ENCODE results near the gene RNH1. TPM values are rescaled to one million over a fixed set of nuclear protein-coding genes. Genes with fewer than 3 reads are reported as not detected.

Gene RNH1
- total RNA-seq, 1 experiment from 2014 or later = 77.4 TPM

DNA sequence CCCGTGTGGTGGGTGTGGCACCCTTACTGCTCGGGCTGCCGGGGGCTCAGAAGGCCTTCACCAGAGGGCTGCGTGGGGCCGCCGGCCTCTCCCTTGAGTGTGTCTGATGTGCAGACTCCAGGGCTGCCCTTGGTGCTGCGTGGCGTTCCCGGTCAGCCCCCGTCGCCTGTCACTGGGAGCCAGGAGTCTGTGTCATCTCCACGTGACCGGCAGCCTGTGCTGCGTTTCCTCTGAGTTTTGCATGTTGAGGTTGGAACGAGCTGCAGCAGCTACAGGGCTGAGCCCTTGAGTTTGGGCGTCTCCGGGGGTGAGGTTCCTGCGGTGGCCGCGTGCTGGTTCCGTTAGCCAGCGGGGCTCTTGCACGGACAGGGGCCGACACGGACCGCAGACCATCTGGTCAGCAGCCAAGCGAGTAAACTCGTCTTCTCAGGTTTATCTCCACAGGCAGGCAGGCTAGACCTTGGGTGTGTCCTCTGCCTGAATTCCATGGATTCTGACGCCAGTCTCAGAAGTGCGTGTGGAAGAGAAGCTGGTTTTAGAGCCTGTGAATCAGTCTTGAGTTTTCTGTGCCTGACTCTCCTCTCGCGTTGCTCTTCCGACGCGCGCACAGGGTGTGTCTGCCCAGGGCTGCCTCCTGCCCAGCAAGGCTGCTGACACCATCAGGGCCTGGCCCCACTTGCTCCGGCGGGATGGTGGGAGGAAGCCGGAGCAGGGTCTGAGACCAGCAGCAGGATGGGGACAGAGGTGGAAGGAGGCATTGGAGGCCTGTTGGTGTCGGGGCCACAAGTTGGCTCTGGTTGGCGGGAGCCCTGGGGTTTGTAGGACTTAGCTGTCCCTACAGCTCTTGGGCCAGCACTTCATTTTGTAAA is 46.5 kb downstream of the RNH1 start:
- peak; percentile 90 for DNase-seq (ENCODE audit: extremely low read depth, low read depth)

DNA sequence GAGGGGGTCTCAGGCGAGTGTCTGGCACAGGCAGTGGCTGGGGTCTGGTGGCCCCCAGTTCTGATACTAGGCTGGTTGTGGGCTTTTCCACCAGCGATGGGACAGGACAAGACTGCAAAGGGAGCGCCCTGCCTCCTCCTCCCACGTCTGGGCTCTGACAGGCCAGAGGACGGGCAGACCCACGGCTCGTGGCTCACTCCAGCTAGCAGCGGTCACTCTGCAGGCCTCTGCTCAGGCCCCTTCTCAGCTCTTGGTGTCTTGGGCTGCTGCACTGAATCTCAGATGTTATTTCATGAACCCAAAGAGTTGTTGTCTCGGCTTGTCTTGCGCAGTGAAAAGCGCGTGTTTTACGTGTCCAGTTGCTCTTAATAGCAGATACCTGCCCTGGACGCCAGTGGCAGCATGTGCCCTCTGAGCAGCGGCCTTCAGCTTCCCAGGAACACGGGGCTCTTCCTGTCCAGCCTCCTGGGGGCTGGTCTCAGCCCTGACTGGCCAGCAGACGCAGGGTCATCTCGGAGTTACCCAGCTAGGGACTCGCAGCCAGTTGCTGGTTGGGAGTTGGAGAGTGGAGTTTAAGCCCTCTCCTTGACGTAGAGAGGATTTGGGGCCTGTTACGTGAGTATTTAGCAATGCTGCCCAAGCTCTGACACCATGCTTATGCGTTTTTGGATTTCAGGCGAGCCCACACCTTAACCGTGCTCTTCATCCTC is 47.4 kb downstream of the RNH1 start:
- DNase-seq (ENCODE audit: extremely low read depth, low read depth) = peak; percentile 18

DNA sequence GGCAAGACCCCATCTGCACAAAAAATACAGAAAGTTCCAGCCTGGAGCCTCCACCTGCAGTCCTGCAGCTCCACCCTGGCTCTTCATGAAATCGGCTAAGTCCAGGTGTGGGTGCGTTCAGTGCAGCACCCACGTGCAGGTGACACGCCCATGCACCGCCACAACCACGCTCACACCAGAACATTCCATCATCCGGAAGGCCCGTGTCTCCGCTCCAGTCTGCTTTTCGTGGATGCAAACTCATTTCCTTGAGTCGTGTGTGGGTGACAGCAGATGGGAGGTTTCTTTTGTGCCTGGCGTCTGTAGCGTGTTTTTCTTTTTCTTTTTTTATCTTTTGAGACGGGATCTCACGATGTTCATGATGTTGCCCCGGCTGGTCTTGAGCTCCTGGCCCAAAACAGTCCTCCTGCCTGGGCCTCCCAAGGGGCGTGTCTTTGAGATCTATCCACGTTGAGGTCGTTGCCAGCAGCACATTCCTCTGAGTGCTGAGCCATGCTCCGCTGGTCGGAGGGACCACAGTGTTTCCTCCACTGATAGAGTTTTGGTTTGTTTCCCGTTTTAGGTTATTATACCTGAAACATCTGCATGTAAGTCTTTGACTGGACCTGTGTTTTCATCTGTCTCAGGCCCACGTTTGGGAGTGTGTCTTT is 49.8 kb downstream of the RNH1 start:
- DNase-seq (ENCODE audit: extremely low read depth, low read depth) = no peak

DNA sequence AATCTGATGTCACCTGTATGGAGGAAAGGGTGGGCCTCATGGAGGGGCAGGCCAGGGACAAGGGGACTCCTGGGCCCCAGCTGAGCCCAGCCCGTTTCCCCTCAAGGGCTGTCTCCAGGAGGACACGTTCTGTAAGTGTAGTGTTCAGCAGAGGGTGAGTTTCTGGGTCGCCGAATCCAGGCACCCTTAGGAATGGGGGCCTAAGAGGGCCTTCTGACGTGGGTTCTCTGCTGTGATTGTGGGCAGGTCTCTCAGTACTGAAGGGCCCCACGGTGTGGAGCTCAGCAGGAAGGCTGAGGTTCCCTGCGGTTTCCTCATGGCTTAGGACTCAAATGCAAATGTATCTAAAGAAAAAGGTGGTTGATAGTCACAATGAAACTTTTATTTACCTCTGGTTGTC is 50.5 kb downstream of the RNH1 start:
- no peak for DNase-seq (ENCODE audit: extremely low read depth, low read depth)

DNA sequence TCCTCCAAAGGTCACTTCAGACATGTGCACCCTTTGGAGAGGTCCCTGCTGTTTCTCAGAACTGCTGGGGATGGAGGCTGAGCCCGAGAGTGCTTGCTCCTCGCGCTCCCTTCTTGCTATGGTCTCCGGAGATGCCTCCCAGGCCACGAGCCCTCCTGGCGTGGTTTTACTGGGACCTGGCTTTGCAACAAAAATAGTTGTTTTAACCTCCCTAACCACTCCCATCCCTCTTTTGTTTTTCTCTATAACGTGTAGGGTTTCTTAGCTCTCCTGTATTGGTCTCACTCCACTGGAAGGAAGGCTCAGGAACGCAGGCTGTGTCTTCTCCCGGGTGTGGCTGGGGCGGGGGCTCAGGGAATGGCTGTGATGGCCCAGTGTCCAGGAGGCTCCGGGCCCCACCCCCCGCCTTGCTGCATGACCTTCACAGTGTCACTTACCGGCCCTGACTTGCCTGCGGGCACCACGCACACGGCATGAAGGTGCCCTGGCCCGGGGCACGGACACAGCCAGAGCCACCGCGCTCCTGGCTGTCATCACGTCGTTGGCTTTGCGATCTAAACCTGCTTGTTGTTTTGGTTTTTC is 51.4 kb downstream of the RNH1 start:
- DNase-seq (ENCODE audit: extremely low read depth, low read depth) = no peak

DNA sequence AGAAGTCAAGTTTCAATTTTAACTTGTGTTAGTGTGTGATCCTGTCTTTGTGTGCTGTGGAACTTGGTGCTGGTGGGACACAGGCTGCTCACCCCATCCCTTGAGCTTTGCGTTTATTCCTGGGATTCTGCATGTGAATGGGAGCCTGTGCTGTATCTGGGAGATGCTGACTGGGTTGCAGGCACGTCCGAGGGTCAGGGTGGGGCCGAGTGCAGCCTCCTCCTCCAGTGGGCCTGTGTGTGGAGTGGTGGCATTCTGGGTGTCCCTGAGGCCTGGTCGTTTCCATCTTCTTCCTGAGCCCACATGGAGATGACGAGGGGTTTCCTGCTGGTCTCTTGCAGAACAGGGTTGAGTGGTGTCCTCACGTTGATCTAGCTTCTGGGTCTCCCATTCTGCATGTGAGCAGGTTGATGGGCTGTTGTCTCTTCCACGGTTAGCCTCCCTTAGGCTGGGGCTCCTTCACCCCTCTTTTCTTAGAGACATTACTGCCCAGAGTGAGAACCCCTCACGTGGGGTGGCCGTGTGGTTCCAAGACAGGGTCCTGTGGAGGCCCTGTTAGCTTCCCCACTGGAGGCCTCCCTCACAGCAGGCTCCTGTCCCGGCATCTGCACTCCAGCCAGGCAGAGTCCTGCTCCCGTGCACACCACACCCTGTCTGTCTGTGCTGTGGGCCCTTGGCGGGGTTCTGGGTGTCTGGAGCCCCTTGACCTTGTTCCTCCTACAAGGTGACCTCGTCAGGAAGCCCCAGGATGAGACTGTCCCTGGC is 52.1 kb downstream of the RNH1 start:
- no peak for DNase-seq (ENCODE audit: extremely low read depth, low read depth)

DNA sequence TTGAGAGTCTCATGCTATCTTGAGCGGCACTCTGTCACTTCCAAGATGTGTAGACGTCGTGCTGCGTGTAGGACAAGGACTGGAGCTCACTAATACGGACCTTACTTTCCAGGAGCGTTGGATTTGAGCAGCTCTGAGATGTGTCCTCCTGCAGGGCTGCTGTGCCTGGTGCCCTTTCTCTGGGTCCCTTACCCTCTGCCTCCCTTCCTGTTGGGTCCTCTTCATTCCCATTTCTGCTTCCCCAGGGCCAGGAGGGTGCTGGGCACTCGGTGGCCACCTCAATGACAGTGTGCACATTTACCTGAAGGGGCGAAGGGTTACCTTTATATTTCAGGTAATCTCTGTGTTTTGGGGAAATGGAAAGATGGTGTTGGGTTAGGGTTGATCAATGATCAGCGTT is 53.0 kb downstream of the RNH1 start:
- DNase-seq (ENCODE audit: extremely low read depth, low read depth) = no peak

DNA sequence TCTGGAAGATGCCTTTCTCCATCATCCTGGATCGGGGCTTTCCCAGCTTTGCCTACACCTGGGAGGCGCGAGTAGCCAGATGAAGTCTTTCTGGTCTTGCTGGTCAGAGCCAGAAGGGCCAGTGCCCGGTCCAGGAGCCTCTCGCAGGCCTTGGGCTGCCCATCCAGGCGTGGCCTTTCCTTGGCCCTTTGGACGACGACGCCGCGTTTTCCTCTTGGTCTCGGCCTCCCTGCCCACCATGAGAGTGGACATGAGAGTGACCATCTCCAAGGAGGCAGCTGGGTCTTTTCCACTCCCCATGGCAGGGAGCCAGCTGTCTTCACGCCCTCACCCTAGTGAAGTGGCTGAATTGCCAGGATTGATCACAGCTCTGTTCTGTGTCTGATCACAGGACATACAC is 53.5 kb downstream of the RNH1 start:
- DNase-seq (ENCODE audit: extremely low read depth, low read depth) = no peak

DNA sequence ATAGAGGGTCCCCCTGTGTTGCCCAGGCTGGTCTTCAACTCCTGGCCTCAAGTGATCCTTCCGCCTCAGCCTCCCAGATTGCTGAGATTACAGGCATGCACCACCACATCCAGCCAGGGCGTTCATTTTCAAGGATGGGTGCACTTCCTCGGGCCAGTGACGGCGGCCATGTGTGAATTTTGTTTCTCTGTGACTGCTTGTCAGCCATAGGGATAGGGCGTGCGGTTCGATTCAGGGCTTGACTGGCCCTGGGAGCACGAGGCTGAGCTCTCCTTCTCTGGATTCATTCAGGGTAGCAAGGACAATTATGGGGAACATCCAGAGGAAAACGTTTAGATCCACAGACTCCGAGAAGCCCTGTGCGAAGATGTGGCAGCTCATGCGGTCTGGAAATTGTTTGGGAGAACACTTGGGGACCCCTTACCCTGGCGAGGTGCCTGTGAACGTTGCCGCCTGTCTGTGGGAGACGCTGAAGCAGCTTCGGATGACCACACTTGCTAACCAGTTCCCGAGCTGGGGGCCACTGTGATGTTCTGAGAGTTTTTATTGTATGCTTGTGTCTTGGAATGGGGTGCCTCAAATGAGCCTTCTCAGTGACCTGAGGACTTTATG is 54.0 kb downstream of the RNH1 start:
- no peak for DNase-seq (ENCODE audit: extremely low read depth, low read depth)

DNA sequence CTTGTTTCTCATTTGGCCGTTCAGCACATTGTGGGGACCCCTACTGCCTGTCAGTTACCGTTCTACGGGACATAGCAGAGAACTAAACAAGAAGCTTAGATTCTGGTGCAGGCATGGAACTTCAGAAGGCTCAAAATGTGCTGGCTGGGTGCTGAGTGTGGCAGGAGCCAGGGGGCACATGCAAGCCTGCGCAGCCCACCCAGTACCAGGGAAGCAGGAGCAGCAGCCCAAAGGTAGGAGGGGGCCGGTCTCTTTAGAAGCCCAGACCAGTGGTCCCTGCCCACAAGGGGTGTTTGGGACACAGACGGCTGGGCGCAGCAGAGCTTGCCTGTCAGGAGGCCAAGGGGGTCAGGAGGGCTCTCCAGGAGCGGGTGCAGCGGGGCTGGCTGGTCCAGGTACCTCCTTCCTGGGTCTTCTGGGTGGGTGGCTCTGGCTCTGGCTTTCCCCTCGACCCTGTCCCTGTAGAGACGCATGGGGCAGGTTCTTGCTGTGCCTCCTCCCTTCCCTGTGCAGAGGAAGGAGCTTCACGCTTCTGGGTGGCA is 54.8 kb downstream of the RNH1 start:
- no peak for DNase-seq (ENCODE audit: extremely low read depth, low read depth)

DNA sequence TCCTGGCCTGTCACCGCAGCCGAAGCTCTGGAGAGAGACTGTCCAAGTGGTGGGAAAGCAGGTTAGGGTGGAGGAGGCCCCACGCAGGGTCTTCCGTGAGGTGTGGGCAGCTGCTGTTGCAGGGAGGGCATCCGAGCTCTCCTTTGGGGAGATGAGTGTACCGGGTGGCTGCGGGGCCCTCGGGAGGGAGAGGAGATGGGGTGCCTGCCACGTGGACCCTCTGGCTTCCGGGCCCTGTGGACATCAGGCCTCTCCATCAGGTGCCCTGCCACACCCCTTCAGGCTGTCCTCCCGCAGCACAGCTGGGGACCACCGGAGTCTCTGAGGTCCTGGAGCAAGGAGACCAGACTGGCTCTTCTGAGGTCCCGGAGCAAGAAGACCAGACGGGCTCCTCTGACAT is 55.3 kb downstream of the RNH1 start:
- no peak for DNase-seq (ENCODE audit: extremely low read depth, low read depth)

DNA sequence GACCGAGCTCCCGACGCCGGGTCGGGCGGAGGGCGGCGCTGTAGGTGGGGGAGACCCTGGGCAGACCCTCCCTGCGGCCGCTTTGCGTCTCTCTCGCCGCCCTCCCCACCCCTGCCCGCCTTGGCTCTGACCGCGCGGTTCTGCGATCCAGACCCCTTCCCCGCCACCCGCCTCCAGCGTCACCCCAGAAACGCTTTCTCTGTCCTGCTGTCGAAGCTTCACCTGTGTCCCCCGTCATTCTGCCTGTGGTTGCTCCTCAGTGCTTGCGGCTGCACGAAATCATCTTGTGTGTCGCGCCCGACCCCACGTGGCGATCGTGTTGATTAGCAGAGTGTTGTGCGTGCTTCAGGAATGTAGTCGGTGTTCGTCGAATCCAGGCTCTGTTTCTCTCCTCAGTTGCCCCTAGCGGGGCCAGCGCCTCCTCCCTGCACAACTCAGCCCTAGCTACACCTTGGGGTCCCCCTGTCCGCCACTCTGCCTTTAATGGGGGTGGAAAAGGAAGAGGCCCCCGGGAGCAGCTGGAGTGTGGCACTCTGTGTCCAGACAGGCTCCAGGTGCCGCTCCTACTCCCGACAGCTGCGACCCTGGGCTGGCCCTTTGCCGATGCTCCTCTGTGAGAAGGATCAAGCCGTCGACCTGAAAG is 56.1 kb downstream of the RNH1 start:
- peak; percentile 39 for DNase-seq (ENCODE audit: extremely low read depth, low read depth)

DNA sequence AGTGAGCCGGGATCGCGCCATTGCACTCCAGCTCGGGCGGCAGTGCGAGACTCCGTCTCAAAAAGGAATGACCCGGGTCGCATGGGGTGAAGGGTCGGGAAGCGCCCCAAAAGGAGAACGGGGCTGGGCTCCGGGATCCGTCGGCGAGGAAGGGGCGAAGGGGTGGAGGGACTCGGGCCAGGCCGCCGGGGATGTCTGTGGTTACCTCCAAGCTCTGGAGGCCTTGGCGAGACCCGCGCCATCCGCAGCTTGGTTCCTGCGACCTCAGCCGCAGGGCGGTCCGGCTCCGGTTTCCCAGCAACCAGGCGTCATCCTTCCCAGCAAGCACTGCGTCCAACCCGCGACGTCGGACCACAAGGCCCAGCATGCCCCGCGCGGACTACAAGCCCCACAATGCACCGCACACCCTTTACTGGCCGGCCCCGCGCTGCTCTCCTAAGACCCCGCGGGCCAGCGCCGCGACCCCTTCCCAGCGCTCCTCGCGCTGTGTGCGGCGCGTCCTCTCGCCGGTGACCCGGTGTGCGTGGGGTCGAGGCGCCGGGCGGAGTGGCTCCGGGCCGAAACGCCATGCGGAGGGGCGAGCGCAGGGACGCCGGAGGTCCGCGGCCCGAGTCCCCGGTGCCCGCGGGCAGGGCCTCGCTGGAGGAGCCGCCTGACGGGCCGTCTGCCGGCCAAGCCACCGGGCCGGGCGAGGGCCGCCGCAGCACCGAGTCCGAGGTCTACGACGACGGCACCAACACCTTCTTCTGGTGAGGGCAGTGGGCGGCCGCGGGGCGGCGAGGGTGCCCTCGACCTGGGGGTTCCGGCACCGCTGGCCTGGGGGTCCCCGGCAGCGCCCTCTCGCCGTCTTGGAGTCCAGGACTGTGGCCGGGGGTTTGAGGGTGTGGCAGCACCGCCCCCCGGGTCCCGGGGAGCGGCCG is 56.9 kb downstream of the RNH1 start, which contains the start of gene PTDSS2:
PTDSS2 (plus strand) TSS at position 391 of the 920 bp plus-strand sequence; CDS start at position 568, 177 bp downstream.
- DNase-seq (ENCODE audit: extremely low read depth, low read depth) = peak; percentile 87

DNA sequence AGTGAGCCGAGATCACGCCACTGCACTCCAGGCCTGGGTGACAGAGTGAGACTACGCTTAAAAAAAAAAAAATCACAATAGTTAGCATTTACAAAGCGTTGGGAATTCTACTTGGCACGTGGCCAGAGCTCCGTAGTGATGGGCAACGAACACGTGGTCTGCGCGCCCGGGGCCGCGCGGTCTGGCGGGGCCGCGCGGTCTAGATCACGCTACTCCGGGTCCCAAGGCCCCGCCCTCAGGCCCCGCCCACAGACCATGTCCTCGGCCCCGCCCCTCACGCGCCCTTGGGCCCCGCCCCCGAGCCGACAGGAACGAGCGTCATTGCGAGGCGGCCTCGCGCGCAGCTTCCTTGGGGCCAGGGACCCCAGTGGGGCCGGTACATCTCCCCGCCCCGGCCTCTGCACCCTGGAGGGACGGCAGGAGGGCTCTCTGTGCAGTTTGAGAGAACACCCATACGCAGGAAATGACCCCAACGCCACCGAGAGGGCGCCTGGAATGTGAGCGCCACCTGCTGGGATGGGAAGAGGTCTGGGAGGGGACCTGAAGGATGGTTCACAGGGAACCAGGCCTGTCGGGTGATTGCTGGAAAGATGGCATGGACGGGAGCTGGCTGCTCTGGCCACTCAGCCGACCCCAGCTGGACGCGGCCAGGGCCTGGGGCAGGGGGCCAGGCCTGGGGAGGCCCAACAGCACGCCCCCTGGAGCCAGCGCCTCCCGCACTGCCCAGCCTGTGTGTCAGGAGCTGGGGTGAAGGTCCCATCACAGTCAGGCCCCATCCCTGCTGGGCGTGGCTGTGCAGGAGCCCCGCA is 58.9 kb downstream of the RNH1 start:
- peak; percentile 86 for DNase-seq (ENCODE audit: extremely low read depth, low read depth)

DNA sequence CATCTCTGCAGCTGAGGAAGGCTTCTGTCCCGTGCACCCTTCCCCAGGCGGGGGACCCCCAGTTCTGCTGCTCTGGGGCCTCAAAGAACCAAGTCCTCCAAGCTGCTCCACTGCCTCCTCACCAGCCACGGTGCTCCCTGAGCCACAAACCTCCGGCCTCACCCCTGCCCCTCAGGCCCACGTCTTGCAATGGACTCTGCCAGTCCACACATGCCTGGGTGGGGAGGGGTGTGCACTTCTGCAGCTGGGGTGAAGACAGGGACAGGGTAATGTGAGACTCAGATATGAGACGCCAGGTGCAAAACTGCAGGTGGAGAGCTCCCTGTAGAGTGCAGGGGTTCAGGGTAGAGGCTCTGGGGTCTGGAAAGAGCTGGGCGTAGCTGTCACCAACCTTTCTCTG is 60.2 kb downstream of the RNH1 start:
- no peak for DNase-seq (ENCODE audit: extremely low read depth, low read depth)

DNA sequence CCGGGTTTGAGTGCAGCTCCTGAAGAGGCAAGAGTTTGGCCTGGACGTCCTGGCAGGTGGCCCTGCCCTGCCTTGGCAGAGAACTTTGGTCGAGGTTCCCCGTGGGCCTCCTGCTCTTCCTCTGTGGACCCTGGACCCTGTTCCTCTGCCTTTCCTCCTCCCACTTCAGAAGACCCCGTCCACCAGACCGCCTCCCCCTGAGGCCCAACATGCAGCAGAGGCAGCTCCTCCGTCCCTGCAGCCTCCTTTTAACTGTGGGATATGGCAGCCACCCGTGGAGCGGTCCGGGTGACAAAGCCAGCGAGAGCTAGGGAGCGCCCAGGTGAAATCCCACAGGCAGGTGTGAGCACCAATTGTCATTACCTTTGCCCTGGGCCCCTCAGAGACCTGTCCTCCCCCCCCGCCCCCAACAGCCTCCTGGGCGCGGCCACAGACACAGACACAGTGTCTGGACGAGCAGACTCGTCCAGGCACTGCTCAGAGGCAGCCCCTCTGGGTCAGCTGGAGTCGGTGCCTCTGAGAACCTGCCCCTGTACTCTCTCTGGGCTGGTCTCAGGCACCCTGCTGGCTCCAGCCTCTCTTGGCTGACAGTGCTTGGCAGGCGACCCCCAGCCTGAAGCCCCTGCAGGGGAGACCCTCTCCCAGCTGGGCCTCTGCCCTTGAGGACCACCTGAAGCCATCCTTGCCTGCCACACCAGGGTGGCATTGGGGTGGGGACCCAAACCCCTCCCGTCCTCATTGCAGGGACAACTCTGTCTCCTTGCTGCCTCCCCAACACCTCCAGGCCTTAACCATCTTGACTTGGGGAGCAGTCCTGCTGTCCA is 61.1 kb downstream of the RNH1 start:
- DNase-seq (ENCODE audit: extremely low read depth, low read depth) = no peak
